ENCODE data around the gene RPAP2. TPM values are rescaled to one million over a fixed set of nuclear protein-coding genes. Genes with fewer than 3 reads are reported as not detected.
"Not testable (repeated sequence)": the region's sequence is repeated elsewhere in the genome, so short reads cannot be mapped to it uniquely, and the experiment has no call there.

The RPAP2 gene
- total RNA-seq = 10 to 100 TPM in 4 of 6 experiments, 1 to 10 TPM in 2; 7.1 to 12.7 (median 11.1) TPM
- long read RNA-seq, partial matches to known transcripts = 1 of 3 reads
- long read RNA-seq, other reads (novel, unspliced or antisense) = 2 of 3 reads

DNA sequence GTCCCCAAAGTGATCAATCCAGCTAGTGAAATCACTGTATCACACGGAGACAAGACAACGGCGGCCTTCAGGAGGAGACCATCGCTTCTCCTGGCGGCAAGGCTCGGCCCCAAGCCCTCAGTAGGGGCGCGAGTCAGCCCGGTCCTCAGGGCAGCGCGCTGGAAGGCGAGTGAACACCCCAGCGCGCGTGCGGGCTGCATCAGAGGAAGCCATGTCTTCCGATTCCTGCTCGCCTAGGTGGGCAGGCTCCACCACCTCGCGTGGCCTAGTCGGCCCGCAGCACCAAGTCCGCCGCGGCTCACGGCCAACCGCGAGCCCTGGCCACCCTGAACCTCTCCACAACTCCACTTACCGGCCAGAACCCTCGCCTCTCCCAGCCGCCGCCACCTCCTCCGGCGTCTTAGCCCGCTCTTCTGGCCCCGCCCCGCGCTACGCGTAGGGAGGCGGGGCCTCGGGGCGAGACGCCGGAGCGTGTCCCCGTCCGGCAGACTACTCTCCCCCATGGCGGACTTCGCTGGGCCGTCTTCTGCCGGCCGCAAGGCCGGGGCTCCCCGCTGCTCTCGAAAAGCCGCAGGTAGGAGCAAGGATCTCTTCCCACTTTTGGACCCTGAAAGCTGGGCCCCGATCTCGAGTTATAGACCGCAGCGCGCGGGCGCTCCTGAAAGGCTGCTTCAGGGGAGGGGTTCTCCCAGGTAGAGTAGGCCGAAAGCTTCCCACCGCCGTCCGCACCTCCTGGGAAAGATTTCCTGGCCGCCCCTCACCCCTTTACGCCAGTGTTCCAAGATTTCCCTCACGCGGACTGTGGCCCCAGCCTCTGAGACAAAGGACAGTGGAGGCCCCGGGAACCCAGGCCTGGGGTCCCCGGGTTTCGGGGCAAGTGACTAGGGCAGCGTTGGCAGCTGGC lies at the start of gene RPAP2, which contains the start of gene GLMN:
RPAP2 (plus strand) TSS at position 487 of the 904 bp plus-strand sequence; CDS start at position 502, 15 bp downstream.
GLMN (minus strand) TSS at position 415 of the 904 bp plus-strand sequence. CDS start 988 bp downstream, outside the sequence.
- Histone ChIP-seq H3K9me3 (no peaks in the 10 kb centered on the region), H3K4me1 (peaks cover 0 to 13% (median 0%) of the 10 kb centered on the region in 4 donors), H3K4me3 (peak within 1 kb of the TSS; percentile 74 to 89 (median 82)), H3K36me3 (peaks cover 0 to 4% (median 0%) of the 10 kb centered on the region in 4 donors), H3K27me3 (no peaks in the 10 kb centered on the region), H3K27ac (peak within 1 kb of the TSS; percentile 84 to 94 (median 87))
- intact Hi-C loops (cut with DNase I) = no loop called here
- DNase-seq = peak; percentile 86 to 88 (median 88)
- under 1% methylated on average over 28 of the region's 76 CpGs for WGBS (ENCODE audit: insufficient coverage, low coverage, low lambda C conversion rate, missing lambda C conversion rate)
- ATAC-seq = peak; percentile 99 to 100 (median 99)
- TF ChIP-seq POLR2A (IDR thresholded peaks at IDR 0.05) = peak; percentile 81
- TF ChIP-seq, protein P1, sequence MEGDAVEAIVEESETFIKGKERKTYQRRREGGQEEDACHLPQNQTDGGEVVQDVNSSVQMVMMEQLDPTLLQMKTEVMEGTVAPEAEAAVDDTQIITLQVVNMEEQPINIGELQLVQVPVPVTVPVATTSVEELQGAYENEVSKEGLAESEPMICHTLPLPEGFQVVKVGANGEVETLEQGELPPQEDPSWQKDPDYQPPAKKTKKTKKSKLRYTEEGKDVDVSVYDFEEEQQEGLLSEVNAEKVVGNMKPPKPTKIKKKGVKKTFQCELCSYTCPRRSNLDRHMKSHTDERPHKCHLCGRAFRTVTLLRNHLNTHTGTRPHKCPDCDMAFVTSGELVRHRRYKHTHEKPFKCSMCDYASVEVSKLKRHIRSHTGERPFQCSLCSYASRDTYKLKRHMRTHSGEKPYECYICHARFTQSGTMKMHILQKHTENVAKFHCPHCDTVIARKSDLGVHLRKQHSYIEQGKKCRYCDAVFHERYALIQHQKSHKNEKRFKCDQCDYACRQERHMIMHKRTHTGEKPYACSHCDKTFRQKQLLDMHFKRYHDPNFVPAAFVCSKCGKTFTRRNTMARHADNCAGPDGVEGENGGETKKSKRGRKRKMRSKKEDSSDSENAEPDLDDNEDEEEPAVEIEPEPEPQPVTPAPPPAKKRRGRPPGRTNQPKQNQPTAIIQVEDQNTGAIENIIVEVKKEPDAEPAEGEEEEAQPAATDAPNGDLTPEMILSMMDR (IDR thresholded peaks at IDR 0.05) = no peak

DNA sequence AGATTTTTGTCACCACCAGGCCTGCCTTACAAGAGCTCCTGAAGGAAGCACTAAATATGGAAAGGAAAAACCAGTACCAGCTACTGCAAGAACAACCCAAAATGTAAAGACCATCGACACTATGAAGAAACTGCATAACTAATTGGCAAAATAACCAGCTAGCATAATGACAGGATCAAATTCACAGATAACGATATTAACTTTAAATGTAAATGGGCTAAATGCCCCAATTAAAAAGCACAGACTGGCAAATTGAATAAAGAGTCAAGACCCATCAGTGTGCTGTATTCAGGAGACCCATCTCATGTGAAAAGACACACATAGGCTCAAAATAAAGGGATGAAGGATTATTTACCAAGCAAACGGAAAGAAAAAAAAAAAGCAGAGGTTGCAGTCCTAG lies 44.1 kb upstream of the RPAP2 start:
- intact Hi-C loops (cut with DNase I) = not testable (repeated sequence)

DNA sequence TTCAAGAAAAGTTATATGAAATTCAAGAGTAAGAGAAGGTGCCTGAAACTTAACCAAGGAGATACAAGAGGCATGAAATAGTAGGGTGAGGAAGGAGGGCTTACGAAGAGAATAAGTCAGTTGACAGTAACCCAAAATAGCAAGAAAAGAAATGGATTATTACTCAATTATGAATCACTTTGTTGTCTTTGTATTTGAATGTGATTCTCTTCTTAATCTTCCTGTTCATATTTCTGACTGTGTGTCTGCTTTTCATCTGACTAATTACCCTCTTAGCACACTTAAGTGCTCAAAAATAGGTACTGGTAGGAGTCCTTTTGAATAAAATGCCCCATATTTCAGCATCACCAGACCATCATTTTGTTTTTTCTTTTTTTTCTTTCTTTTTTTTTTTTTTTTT lies 39.5 kb upstream of the RPAP2 start:
- intact Hi-C loops (cut with DNase I) = no loop called here
- Histone ChIP-seq H3K4me1 (no peaks in the 10 kb centered on the region), H3K4me3 (no peak overlapping the region), H3K27me3 (no peaks in the 10 kb centered on the region), H3K9me3 (no peaks in the 10 kb centered on the region), H3K27ac (no peak overlapping the region), H3K36me3 (peaks cover 0 to 1% (median 0%) of the 10 kb centered on the region in 4 donors)
- no peak for ATAC-seq
- TF ChIP-seq, protein P1 (IDR thresholded peaks at IDR 0.05) = no peak
- TF ChIP-seq POLR2A (IDR thresholded peaks at IDR 0.05) = no peak
- WGBS (ENCODE audit: insufficient coverage, low coverage, low lambda C conversion rate, missing lambda C conversion rate) = 88% methylated on average over 1 of the region's 1 CpG
- DNase-seq = no peak

More for the DNA sequence above, 44.1 kb upstream of the RPAP2 start:
- not testable (repeated sequence) for H3K36me3 ChIP-seq, ATAC-seq, H3K4me3 ChIP-seq, H3K9me3 ChIP-seq, H3K27me3 ChIP-seq, H3K27ac ChIP-seq, DNase-seq, H3K4me1 ChIP-seq
- 60% methylated on average over 3 of the region's 3 CpGs for WGBS (ENCODE audit: insufficient coverage, low coverage, low lambda C conversion rate, missing lambda C conversion rate)

DNA sequence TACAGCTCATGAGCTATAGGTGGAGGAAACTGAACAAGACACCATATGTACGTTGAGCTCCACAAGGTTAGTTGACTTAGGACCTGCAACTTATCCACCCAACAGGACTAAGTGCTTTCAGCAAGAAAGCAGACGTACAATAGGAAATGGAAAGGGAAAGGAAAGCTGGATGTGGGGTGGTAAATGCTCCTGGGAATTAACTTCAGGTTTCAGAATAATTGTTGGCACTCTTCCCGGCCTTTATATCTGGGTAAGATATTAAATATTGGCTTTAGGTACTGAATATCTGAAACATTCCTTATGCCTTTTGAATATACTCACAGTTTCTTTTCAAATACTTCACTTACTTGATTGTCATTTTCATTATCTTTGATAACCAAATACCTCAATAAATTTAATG lies 36.3 kb upstream of the RPAP2 start:
- DNase-seq = no peak
- WGBS (ENCODE audit: insufficient coverage, low coverage, low lambda C conversion rate, missing lambda C conversion rate) = 86% methylated on average over 3 of the region's 3 CpGs
- H3K9me3 ChIP-seq = no peaks in the 10 kb centered on the region
- no peaks in the 10 kb centered on the region for H3K36me3 ChIP-seq
- no peak overlapping the region for H3K4me3 ChIP-seq
- H3K27me3 ChIP-seq = no peaks in the 10 kb centered on the region
- H3K4me1 ChIP-seq = no peaks in the 10 kb centered on the region
- TF ChIP-seq POLR2A (IDR thresholded peaks at IDR 0.05) = no peak
- TF ChIP-seq, protein P1 (IDR thresholded peaks at IDR 0.05) = no peak
- intact Hi-C loops (cut with DNase I) = no loop called here
- H3K27ac ChIP-seq = no peak overlapping the region
- no peak for ATAC-seq

DNA sequence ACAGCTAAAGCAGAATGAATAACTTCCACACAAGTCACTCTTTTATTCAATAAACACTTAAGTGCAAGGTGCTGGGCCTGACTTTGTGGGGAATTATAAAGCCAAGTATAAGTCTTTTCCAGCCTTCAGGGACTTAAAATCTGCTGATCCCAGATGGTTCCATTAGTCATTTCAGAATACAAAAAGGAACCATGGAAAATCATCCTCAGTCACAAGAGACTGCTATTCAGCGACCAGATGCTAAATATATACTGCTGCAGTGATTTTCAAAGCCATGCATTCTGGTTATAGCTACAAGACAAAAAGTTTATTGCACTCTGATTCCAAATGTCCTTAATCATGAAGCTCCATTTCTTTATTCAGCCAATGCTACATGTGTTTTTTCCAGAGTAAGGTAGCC lies 25.8 kb upstream of the RPAP2 start:
- intact Hi-C loops (cut with DNase I) = no loop called here
- Histone ChIP-seq H3K27ac (no peak overlapping the region), H3K4me3 (no peak overlapping the region), H3K27me3 (no peaks in the 10 kb centered on the region), H3K9me3 (no peaks in the 10 kb centered on the region), H3K36me3 (no peaks in the 10 kb centered on the region), H3K4me1 (no peaks in the 10 kb centered on the region)
- DNase-seq (no peak), ATAC-seq (no peak)
- WGBS (ENCODE audit: insufficient coverage, low coverage, low lambda C conversion rate, missing lambda C conversion rate) = 100% methylated on average over 1 of the region's 1 CpG
- no peak for TF ChIP-seq POLR2A (IDR thresholded peaks at IDR 0.05)
- TF ChIP-seq, protein P1 (IDR thresholded peaks at IDR 0.05) = no peak

Data from right lobe of liver (tissue), 6 donors.